ENCODE data around the gene SS18L1. TPM values are rescaled to one million over a fixed set of nuclear protein-coding genes. Genes with fewer than 3 reads are reported as not detected.

Gene SS18L1
- total and polyA plus RNA-seq, 10 donors: 6.7 to 18.6 (median 13.9) TPM

GRCh38 chr20:62127799-62128198 is 15.8 kb upstream of the SS18L1 start:
- peaks cover 0 to 89% (median 74%) of the 10 kb centered on the region in 6 donors for H3K36me3 ChIP-seq
- intact Hi-C loops (cut with DNase I; ENCODE audit: low total_unique reads): no loop called here
- H3K9me3 ChIP-seq: no peaks in the 10 kb centered on the region
- no peak overlapping the region for H3K4me3 ChIP-seq
- no peak for DNase-seq
- WGBS, 5 donors: 82 to 92% (median 89%) methylated on average over 6 of the region's 6 CpGs
- no peak overlapping the region for H3K27ac ChIP-seq
- TF ChIP-seq POLR2A (IDR thresholded peaks at IDR 0.05) (no peak), POLR2AphosphoS5 (IDR thresholded peaks at IDR 0.05) (no peak), CTCF (IDR thresholded peaks at IDR 0.05 in 8 of 11, conservative IDR thresholded peaks at IDR 0.05 in 3 of 11) (no peak)
- no peaks in the 10 kb centered on the region for H3K27me3 ChIP-seq (replicated peaks in 1 of 7)
- peaks cover 7 to 85% (median 35%) of the 10 kb centered on the region in 6 donors for H3K4me1 ChIP-seq

- Histone ChIP-seq H3K4me3 (no peak overlapping the region), H3K27ac (no peak overlapping the region), H3K9me3 (no peaks in the 10 kb centered on the region), H3K36me3 (peaks cover 0 to 96% (median 78%) of the 10 kb centered on the region in 6 donors), H3K27me3 (replicated peaks in 1 of 7) (no peaks in the 10 kb centered on the region), H3K4me1 (peaks cover 4 to 85% (median 36%) of the 10 kb centered on the region in 6 donors)
- TF ChIP-seq POLR2AphosphoS5 (IDR thresholded peaks at IDR 0.05) (no peak), CTCF (IDR thresholded peaks at IDR 0.05 in 8 of 11, conservative IDR thresholded peaks at IDR 0.05 in 3 of 11) (no peak), POLR2A (IDR thresholded peaks at IDR 0.05) (no peak)
- DNase-seq: no peak
- intact Hi-C loops (cut with DNase I; ENCODE audit: low total_unique reads): no loop called here
- WGBS, 5 donors: 90 to 94% (median 94%) methylated on average over 6 of the region's 6 CpGs
Measured at GRCh38 chr20:62128502-62128901, 15.1 kb upstream of the SS18L1 start.

- WGBS, 5 donors: 62 to 78% (median 72%) methylated on average over 17 to 20 of the region's 20 CpGs
- Histone ChIP-seq H3K27me3 (replicated peaks in 1 of 7) (no peaks in the 10 kb centered on the region), H3K9me3 (no peaks in the 10 kb centered on the region), H3K27ac (peak overlapping the region in 2 of 8 donors; percentile 32 to 53), H3K4me1 (peaks cover 5 to 85% (median 38%) of the 10 kb centered on the region in 6 donors), H3K4me3 (no peak overlapping the region), H3K36me3 (peaks cover 0 to 100% (median 87%) of the 10 kb centered on the region in 6 donors)
- intact Hi-C loops (cut with DNase I; ENCODE audit: low total_unique reads): no loop called here
- TF ChIP-seq POLR2AphosphoS5 (IDR thresholded peaks at IDR 0.05) (peak in 2 of 3 donors; percentile 22 to 53), CTCF (IDR thresholded peaks at IDR 0.05 in 8 of 11, conservative IDR thresholded peaks at IDR 0.05 in 3 of 11) (no peak), POLR2A (IDR thresholded peaks at IDR 0.05) (no peak)
- DNase-seq: no peak
Measured at GRCh38 chr20:62129731-62130531, 13.6 kb upstream of the SS18L1 start.

GRCh38 chr20:62131560-62132320 is 11.8 kb upstream of the SS18L1 start:
- no peak for DNase-seq
- H3K4me1 ChIP-seq: peaks cover 5 to 87% (median 51%) of the 10 kb centered on the region in 6 donors
- H3K27ac ChIP-seq: peak overlapping the region in 6 of 8 donors; percentile 22 to 87 (median 72)
- intact Hi-C loops (cut with DNase I; ENCODE audit: low total_unique reads): no loop called here
- H3K4me3 ChIP-seq: no peak overlapping the region
- no peaks in the 10 kb centered on the region for H3K9me3 ChIP-seq
- H3K27me3 ChIP-seq (replicated peaks in 1 of 7): no peaks in the 10 kb centered on the region
- TF ChIP-seq POLR2A (IDR thresholded peaks at IDR 0.05) (no peak), POLR2AphosphoS5 (IDR thresholded peaks at IDR 0.05) (peak in 1 of 3 donors; percentile 3), CTCF (IDR thresholded peaks at IDR 0.05 in 8 of 11, conservative IDR thresholded peaks at IDR 0.05 in 3 of 11) (no peak)
- WGBS, 5 donors: 87 to 95% (median 94%) methylated on average over 20 to 25 of the region's 25 CpGs
- H3K36me3 ChIP-seq: peaks cover 0 to 100% (median 87%) of the 10 kb centered on the region in 6 donors

Data from spleen (tissue), 11 donors.